OCI-LY7 (cell line): ENCODE data around the gene CHPT1.

Experiments
- EZH2phosphoT487 ChIP-seq: fragments of 200-600 bp; sonication (generic); IDR thresholded peaks from 2 replicates; pipeline ENCODE4 v1.6.1; 2018; ENCODE audit warnings: low read depth, borderline replicate concordance, mild to moderate bottlenecking, mixed run types, antibody characterized with exemption, low read length, moderate library complexity, mixed read lengths
- TF ChIP-seq, protein P1 (sequence below): fragments of 200-600 bp; sonication (generic); conservative IDR thresholded peaks from 2 replicates; pipeline ENCODE4 v1.5.1; 2014; ENCODE audit warnings: mild to moderate bottlenecking, antibody characterized with exemption, low read length, moderate library complexity, mixed read lengths

DNA sequence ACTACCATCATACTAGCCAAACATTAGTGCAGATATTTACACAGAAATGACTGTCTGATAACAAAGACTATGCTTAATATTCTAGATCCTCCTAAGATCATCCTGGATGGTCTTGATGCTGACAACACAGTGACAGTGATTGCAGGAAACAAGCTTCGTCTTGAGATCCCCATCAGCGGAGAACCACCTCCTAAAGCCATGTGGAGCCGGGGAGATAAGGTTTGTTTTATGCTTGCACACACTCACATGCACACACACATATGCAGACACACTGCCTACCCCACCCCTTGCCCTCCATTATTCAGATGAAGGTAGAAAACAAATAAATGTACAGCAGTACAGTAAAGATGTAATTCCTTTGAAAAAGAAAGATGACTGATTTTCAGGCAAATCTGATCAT lies 44.4 kb upstream of the CHPT1 start:
- TF ChIP-seq, protein P1, sequence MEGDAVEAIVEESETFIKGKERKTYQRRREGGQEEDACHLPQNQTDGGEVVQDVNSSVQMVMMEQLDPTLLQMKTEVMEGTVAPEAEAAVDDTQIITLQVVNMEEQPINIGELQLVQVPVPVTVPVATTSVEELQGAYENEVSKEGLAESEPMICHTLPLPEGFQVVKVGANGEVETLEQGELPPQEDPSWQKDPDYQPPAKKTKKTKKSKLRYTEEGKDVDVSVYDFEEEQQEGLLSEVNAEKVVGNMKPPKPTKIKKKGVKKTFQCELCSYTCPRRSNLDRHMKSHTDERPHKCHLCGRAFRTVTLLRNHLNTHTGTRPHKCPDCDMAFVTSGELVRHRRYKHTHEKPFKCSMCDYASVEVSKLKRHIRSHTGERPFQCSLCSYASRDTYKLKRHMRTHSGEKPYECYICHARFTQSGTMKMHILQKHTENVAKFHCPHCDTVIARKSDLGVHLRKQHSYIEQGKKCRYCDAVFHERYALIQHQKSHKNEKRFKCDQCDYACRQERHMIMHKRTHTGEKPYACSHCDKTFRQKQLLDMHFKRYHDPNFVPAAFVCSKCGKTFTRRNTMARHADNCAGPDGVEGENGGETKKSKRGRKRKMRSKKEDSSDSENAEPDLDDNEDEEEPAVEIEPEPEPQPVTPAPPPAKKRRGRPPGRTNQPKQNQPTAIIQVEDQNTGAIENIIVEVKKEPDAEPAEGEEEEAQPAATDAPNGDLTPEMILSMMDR: no peak
- no peak for TF ChIP-seq EZH2phosphoT487
